ENCODE results near the gene SLC35G1.

SLC35G1 gene

GRCh38 chr10:93893646-93894515, at the start of gene SLC35G1:
TSS of gene SLC35G1 (plus strand) at chr10:93893978. CDS start at chr10:93894034, 56 bp downstream.
- DNase-seq (ENCODE audit: low read depth in 2 of 2), result peak; percentile 60 to 68

GRCh38 chr10:93844979-93845626, 48.7 kb upstream of the SLC35G1 start:
- no peak for DNase-seq (ENCODE audit: low read depth in 2 of 2)

GRCh38 chr10:93849593-93849992, 44.2 kb upstream of the SLC35G1 start:
- no peak for DNase-seq (ENCODE audit: low read depth in 2 of 2)

- DNase-seq (ENCODE audit: low read depth in 2 of 2), result no peak
Observed at GRCh38 chr10:93850031-93851015, 43.5 kb upstream of the SLC35G1 start.

GRCh38 chr10:93851169-93851568, 42.6 kb upstream of the SLC35G1 start:
- no peak for DNase-seq (ENCODE audit: low read depth in 2 of 2)

- no peak for DNase-seq (ENCODE audit: low read depth in 2 of 2)
Observed at GRCh38 chr10:93852476-93853095, 41.2 kb upstream of the SLC35G1 start.

GRCh38 chr10:93854975-93855374, 38.8 kb upstream of the SLC35G1 start:
- DNase-seq (ENCODE audit: low read depth in 2 of 2), result no peak

- no peak for DNase-seq (ENCODE audit: low read depth in 2 of 2)
Observed at GRCh38 chr10:93856349-93857145, 37.2 kb upstream of the SLC35G1 start.

GRCh38 chr10:93859049-93859655, 34.6 kb upstream of the SLC35G1 start:
- DNase-seq (ENCODE audit: low read depth in 2 of 2), result no peak

- DNase-seq (ENCODE audit: low read depth in 2 of 2), result no peak
Observed at GRCh38 chr10:93861825-93862224, 32.0 kb upstream of the SLC35G1 start.

GRCh38 chr10:93865794-93866425, 27.9 kb upstream of the SLC35G1 start:
- no peak for DNase-seq (ENCODE audit: low read depth in 2 of 2)

GRCh38 chr10:93867525-93867924, 26.3 kb upstream of the SLC35G1 start:
- no peak for DNase-seq (ENCODE audit: low read depth in 2 of 2)

GRCh38 chr10:93871671-93872204, 22.0 kb upstream of the SLC35G1 start:
- no peak for DNase-seq (ENCODE audit: low read depth in 2 of 2)

GRCh38 chr10:93872375-93873158, 21.2 kb upstream of the SLC35G1 start:
- no peak for DNase-seq (ENCODE audit: low read depth in 2 of 2)

GRCh38 chr10:93873420-93874115, 20.2 kb upstream of the SLC35G1 start:
- DNase-seq (ENCODE audit: low read depth in 2 of 2), result no peak

GRCh38 chr10:93874309-93875031, 19.3 kb upstream of the SLC35G1 start:
- DNase-seq (ENCODE audit: low read depth in 2 of 2), result no peak

- DNase-seq (ENCODE audit: low read depth in 2 of 2), result no peak
Observed at GRCh38 chr10:93875032-93875358, 18.8 kb upstream of the SLC35G1 start.

Data from stimulated activated CD4-positive, alpha-beta T cell treated with anti-CD3 and anti-CD28 coated beads, Interleukin-1b, Interleukin-23, amount 100 ng/mL, for 4 hours (primary cell).